Measurements from ENCODE around the gene CWF19L2.

CWF19L2 gene

DNA sequence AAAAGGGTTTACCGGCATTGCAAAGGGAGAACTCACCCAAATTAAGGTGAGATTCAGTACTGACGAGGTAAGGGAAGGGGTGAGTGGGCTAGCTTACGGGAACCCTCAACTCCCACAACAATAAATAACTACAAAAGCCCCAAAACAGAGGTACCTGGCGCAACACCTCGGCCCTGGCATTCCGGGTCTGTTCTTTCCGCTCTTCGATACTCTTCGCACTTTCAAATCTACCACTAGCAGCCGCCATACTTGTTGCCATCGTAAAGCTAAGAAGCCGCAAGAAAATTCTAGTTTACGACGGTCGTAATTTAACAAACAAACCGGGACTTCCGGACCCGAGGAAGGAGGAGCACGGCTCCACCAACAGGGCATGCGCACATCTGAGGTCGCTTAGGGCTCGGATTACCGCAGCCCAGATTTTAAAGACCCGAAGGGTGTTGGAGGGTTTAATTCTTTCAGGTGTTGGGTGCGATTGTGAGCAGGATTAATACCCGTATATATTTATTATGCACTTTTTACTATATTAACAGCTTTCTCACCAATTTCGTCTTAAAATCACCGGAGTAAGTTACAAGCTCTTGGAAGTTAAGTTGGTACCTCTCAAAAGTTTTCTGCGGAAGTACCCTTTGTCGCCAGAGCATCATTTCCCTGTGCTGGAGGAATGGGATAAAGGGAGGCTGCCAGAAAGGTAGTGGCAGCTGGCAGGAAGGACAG, at the start of gene CWF19L2:
Gene CWF19L2 (minus strand): TSS at position 268 of the 714 bp plus-strand sequence. CDS start 9 bp downstream, at position 259.
- peak; percentile 92 for DNase-seq
- Histone ChIP-seq H3K27me3 (ENCODE audit: insufficient read depth, low read length, poor library complexity) (no peaks in the 10 kb centered on the region), H3K79me2 (ENCODE audit: insufficient read depth, low read length) (peaks cover 32% of the 10 kb centered on the region), H2AFZ (ENCODE audit: low read depth, low read length) (peak within 1 kb of the TSS; percentile 83), H3K4me2 (ENCODE audit: insufficient read depth, low read length) (peak within 1 kb of the TSS; percentile 81), H3K36me3 (ENCODE audit: insufficient read depth, low read length) (peaks cover 20% of the 10 kb centered on the region), H4K20me1 (ENCODE audit: insufficient read depth, low read length) (no peaks in the 10 kb centered on the region), H3K4me1 (ENCODE audit: insufficient read depth, low read length) (peaks cover 25% of the 10 kb centered on the region), H3K4me3 (ENCODE audit: low read depth in 1 of 2, low read length in 2 of 2) (peak within 1 kb of the TSS; percentile 76 to 88), H3K27ac (ENCODE audit: low read length) (peak within 1 kb of the TSS; percentile 84), H3K9me3 (ENCODE audit: insufficient read depth, low read length, severe bottlenecking) (no peaks in the 10 kb centered on the region), H3K9ac (ENCODE audit: low read depth, low read length) (peak within 1 kb of the TSS; percentile 69)
- ATAC-seq (ENCODE audit: insufficient read depth, low read depth), result peak; percentile 98
- no peak for TF ChIP-seq EZH2 (IDR thresholded peaks at IDR 0.05; ENCODE audit: borderline replicate concordance, low read depth, low read length, severe bottlenecking)
- TF ChIP-seq, protein P1, sequence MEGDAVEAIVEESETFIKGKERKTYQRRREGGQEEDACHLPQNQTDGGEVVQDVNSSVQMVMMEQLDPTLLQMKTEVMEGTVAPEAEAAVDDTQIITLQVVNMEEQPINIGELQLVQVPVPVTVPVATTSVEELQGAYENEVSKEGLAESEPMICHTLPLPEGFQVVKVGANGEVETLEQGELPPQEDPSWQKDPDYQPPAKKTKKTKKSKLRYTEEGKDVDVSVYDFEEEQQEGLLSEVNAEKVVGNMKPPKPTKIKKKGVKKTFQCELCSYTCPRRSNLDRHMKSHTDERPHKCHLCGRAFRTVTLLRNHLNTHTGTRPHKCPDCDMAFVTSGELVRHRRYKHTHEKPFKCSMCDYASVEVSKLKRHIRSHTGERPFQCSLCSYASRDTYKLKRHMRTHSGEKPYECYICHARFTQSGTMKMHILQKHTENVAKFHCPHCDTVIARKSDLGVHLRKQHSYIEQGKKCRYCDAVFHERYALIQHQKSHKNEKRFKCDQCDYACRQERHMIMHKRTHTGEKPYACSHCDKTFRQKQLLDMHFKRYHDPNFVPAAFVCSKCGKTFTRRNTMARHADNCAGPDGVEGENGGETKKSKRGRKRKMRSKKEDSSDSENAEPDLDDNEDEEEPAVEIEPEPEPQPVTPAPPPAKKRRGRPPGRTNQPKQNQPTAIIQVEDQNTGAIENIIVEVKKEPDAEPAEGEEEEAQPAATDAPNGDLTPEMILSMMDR (IDR thresholded peaks at IDR 0.05; ENCODE audit: borderline replicate concordance, extremely low read depth, low read length, poor library complexity, severe bottlenecking), result no peak

DNA sequence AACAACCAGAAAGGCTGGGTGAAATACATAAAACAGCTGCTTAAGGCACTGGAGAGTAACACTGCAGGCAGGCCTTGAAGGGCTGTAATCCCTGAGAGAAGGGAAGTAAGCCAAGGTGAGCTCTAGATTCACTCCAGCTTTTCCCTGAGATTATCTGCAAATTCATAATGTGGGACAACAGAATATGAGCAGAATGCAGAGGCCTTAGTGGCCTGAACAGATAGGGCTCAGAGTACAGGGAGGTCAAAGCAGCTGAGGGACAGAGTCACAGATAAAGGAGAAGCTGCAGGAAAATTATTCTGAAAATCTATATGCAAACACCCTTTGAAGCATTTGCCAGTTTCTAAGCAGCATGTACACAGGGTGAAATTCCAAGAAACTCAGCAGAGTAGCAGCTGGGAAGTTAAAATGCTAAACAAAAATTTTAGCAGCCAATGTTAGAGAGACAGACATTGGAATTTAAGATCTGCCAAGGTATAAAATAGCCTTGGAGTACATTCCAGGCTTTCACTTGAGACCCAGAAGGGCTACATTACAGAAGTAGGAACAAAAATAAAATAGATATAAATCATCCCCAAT, 48.1 kb upstream of the CWF19L2 start:
- ATAC-seq (ENCODE audit: insufficient read depth, low read depth) (no peak), DNase-seq (no peak)
- Histone ChIP-seq H4K20me1 (ENCODE audit: insufficient read depth, low read length) (no peaks in the 10 kb centered on the region), H3K4me1 (ENCODE audit: insufficient read depth, low read length) (no peaks in the 10 kb centered on the region), H3K4me2 (ENCODE audit: insufficient read depth, low read length) (no peak overlapping the region), H3K27ac (ENCODE audit: low read length) (no peak overlapping the region), H3K36me3 (ENCODE audit: insufficient read depth, low read length) (peaks cover 44% of the 10 kb centered on the region), H2AFZ (ENCODE audit: low read depth, low read length) (no peak overlapping the region), H3K9ac (ENCODE audit: low read depth, low read length) (no peak overlapping the region), H3K9me3 (ENCODE audit: insufficient read depth, low read length, severe bottlenecking) (peaks cover 8% of the 10 kb centered on the region), H3K4me3 (ENCODE audit: low read depth in 1 of 2, low read length in 2 of 2) (no peak overlapping the region), H3K27me3 (ENCODE audit: insufficient read depth, low read length, poor library complexity) (no peaks in the 10 kb centered on the region), H3K79me2 (ENCODE audit: insufficient read depth, low read length) (no peaks in the 10 kb centered on the region)
- TF ChIP-seq, protein P1 (IDR thresholded peaks at IDR 0.05; ENCODE audit: borderline replicate concordance, extremely low read depth, low read length, poor library complexity, severe bottlenecking), result no peak
- no peak for TF ChIP-seq EZH2 (IDR thresholded peaks at IDR 0.05; ENCODE audit: borderline replicate concordance, low read depth, low read length, severe bottlenecking)

DNA sequence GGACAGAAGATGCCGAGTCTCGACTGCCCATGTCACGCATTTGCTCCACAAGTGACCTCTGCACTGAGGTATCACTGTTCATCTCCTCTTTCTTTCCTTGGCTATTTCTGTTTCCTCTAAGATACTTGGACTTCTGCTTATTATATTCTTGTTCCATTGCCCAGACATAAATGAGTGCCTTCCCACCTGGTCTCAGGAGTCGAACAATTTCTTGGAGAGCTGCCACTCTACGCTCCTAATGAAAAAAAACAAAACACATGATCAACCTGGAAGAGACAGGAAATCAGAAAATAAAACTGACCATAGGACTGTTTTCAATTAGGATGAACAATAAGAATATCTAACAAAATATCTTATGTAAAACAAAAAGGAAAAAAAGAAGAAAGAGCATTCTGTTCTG, 47.4 kb upstream of the CWF19L2 start:
- H3K4me3 ChIP-seq (ENCODE audit: low read depth in 1 of 2, low read length in 2 of 2), result no peak overlapping the region
- H3K4me1 ChIP-seq (ENCODE audit: insufficient read depth, low read length), result no peaks in the 10 kb centered on the region
- ATAC-seq (ENCODE audit: insufficient read depth, low read depth) (no peak), DNase-seq (no peak)
- H3K4me2 ChIP-seq (ENCODE audit: insufficient read depth, low read length), result no peak overlapping the region
- no peaks in the 10 kb centered on the region for H4K20me1 ChIP-seq (ENCODE audit: insufficient read depth, low read length)
- H3K79me2 ChIP-seq (ENCODE audit: insufficient read depth, low read length), result no peaks in the 10 kb centered on the region
- TF ChIP-seq, protein P1 (IDR thresholded peaks at IDR 0.05; ENCODE audit: borderline replicate concordance, extremely low read depth, low read length, poor library complexity, severe bottlenecking), result no peak
- TF ChIP-seq EZH2 (IDR thresholded peaks at IDR 0.05; ENCODE audit: borderline replicate concordance, low read depth, low read length, severe bottlenecking), result no peak
- no peak overlapping the region for H2AFZ ChIP-seq (ENCODE audit: low read depth, low read length)
- H3K9ac ChIP-seq (ENCODE audit: low read depth, low read length), result no peak overlapping the region
- H3K9me3 ChIP-seq (ENCODE audit: insufficient read depth, low read length, severe bottlenecking), result peaks cover 8% of the 10 kb centered on the region
- no peaks in the 10 kb centered on the region for H3K27me3 ChIP-seq (ENCODE audit: insufficient read depth, low read length, poor library complexity)
- H3K36me3 ChIP-seq (ENCODE audit: insufficient read depth, low read length), result peaks cover 40% of the 10 kb centered on the region
- no peak overlapping the region for H3K27ac ChIP-seq (ENCODE audit: low read length)

Measured in DND-41 (cell line).